GM12892 (cell line): ENCODE measurements around the gene NMRK2.

Experiments used
- POLR2A ChIP-seq: IDR thresholded peaks from 2 replicates; pipeline ENCODE4 v1.6.1; 2011; ENCODE audit warnings: low read depth, low read length, control low read depth
- POLR2AphosphoS5 ChIP-seq: IDR thresholded peaks from 2 replicates; pipeline ENCODE4 v1.6.1; 2011; ENCODE audit warnings: low read depth, low read length, control low read depth
- TAF1 ChIP-seq: IDR thresholded peaks from 2 replicates; pipeline ENCODE4 v1.6.1; 2011; ENCODE audit warnings: low read depth, mild to moderate bottlenecking, control low read depth, low read length, borderline replicate concordance

- TF ChIP-seq POLR2A (no peak; the same call in 1 of the 2 replicates), POLR2AphosphoS5 (no peak; the same call in none of the 2 replicates), TAF1 (no peak)
Measured at GRCh38 chr19:3980353-3981251, 47.7 kb downstream of the NMRK2 start.
